Fibroblast of pulmonary artery (primary cell): ENCODE measurements around the gene OTOG.

Experiments
- DNase-seq: peaks from one replicate; pipeline ENCODE4 v3.0.0-alpha.2; 2010; ENCODE audit warnings: low read depth
- H3K4me3 ChIP-seq: replicated peaks from 2 replicates; pipeline ENCODE4 v1.5.1; 2011; ENCODE audit warnings: low read depth, mild to moderate bottlenecking, control low read depth, low read length, moderate library complexity
- CTCF ChIP-seq: IDR thresholded peaks from 2 replicates; pipeline ENCODE4 v1.5.1; 2011; ENCODE audit warnings: mild to moderate bottlenecking, control low read depth, low read length, inconsistent platforms; ENCODE audit errors: missing control alignments

OTOG gene

GRCh38 chr11:17563961-17564686, 17.1 kb downstream of the OTOG start:
- DNase-seq: no peak
- TF ChIP-seq CTCF: no peak

GRCh38 chr11:17564687-17565042, 17.6 kb downstream of the OTOG start:
- peak; percentile 3 for TF ChIP-seq CTCF
- no peak overlapping the region for H3K4me3 ChIP-seq
- DNase-seq: no peak

More at GRCh38 chr11:17563961-17564686, 17.1 kb downstream of the OTOG start:
- H3K4me3 ChIP-seq: no peak overlapping the region

- H3K4me3 ChIP-seq: no peak overlapping the region
- no peak for TF ChIP-seq CTCF
- DNase-seq: no peak
These were observed 21.9 kb downstream of the OTOG start for GRCh38 chr11:17568944-17569343.

GRCh38 chr11:17570034-17570433, 23.0 kb downstream of the OTOG start:
- no peak for DNase-seq
- no peak overlapping the region for H3K4me3 ChIP-seq
- no peak for TF ChIP-seq CTCF

GRCh38 chr11:17571431-17572358, 24.6 kb downstream of the OTOG start:
- no peak overlapping the region for H3K4me3 ChIP-seq
- TF ChIP-seq CTCF: no peak
- DNase-seq: no peak

- TF ChIP-seq CTCF: no peak
- DNase-seq: no peak
- H3K4me3 ChIP-seq: no peak overlapping the region
These were observed 25.3 kb downstream of the OTOG start for GRCh38 chr11:17572359-17572690.
